Nephron progenitor cell (in vitro differentiated cells): ENCODE results near the gene DNAAF1.

Experiments used
- DNase-seq: peaks from one replicate; pipeline ENCODE4 v3.0.0; 2021
- H3K27ac Mint-ChIP-seq: 2 replicates; pipeline ENCODE4 v1.8.0; 2021; ENCODE audit warnings: mild to moderate bottlenecking, moderate library complexity, mixed read lengths
- H3K27me3 Mint-ChIP-seq: 2 replicates; pipeline ENCODE4 v1.8.0; 2021; ENCODE audit warnings: mild to moderate bottlenecking, low read depth, mixed read lengths; ENCODE audit not compliant: poor library complexity
- H3K36me3 Mint-ChIP-seq: 2 replicates; pipeline ENCODE4 v1.8.0; 2021; ENCODE audit warnings: low read depth, mixed read lengths
- H3K4me1 Mint-ChIP-seq: 2 replicates; pipeline ENCODE4 v1.8.0; 2021; ENCODE audit warnings: mixed read lengths
- H3K4me3 Mint-ChIP-seq: 2 replicates; pipeline ENCODE4 v1.8.0; 2021; ENCODE audit warnings: mild to moderate bottlenecking, moderate library complexity, mixed read lengths
- H3K9me3 Mint-ChIP-seq: 2 replicates; pipeline ENCODE4 v1.8.0; 2021; ENCODE audit warnings: mild to moderate bottlenecking, moderate library complexity, mixed read lengths
- TF ChIP-seq, protein P1 (sequence below): fragments of 200-600 bp; sonication (generic); IDR thresholded peaks from 2 replicates; pipeline ENCODE4 v1.5.0; 2021; ENCODE audit warnings: antibody characterized with exemption

The DNAAF1 gene

DNA sequence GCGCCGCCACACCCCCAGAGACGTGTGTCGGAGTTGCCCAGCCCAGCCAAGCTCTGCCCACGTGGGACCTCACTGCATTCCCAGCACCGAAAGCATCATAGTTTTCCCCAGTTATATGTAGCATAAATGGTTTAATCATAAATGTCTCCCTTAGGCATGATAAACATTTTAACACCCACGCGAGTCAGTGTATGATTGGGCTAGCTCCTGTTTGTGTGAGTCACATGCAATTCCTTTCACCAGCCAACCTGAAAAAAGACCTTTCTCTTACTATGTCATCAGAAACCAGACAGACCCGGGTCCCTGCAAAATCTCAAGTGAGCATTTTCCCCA is 32.6 kb downstream of the DNAAF1 start:
- no peak overlapping the region for H3K4me3 Mint-ChIP-seq
- TF ChIP-seq, protein P1, sequence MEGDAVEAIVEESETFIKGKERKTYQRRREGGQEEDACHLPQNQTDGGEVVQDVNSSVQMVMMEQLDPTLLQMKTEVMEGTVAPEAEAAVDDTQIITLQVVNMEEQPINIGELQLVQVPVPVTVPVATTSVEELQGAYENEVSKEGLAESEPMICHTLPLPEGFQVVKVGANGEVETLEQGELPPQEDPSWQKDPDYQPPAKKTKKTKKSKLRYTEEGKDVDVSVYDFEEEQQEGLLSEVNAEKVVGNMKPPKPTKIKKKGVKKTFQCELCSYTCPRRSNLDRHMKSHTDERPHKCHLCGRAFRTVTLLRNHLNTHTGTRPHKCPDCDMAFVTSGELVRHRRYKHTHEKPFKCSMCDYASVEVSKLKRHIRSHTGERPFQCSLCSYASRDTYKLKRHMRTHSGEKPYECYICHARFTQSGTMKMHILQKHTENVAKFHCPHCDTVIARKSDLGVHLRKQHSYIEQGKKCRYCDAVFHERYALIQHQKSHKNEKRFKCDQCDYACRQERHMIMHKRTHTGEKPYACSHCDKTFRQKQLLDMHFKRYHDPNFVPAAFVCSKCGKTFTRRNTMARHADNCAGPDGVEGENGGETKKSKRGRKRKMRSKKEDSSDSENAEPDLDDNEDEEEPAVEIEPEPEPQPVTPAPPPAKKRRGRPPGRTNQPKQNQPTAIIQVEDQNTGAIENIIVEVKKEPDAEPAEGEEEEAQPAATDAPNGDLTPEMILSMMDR, result no peak

DNA sequence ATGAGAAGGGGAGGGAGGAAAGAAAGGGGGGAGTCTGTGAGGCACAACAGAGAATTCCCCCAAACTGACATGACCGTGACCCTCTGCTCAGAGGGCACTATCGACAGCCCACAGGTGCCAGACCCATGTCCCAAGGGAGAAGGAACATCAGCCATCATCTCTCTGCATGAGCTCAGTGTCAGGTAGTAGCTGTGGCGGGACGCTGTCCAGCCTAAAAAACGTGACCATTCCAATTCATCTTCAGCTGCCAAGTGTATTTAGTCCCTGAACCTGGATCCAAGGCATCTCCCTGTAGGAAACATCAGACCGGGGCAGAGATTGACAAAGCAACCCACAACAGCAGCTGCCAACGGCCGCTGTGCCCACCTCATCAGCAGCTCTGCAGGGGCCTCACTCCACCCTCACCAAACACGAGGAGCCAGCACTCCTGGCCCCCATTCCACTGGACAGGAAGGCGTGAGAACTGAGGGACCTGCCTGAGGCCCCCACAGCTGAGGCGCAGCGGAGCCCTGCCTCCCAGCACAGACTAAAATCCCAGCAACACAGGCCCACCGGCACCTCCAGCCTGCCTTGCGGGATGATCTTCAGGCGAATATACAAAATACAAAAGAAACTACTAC is 33.1 kb downstream of the DNAAF1 start:
- Mint-ChIP-seq H3K4me1 (peaks cover 38% of the 10 kb centered on the region), H3K27me3 (peaks cover 9% of the 10 kb centered on the region), H3K36me3 (peaks cover 15% of the 10 kb centered on the region), H3K4me3 (no peak overlapping the region), H3K9me3 (no peaks in the 10 kb centered on the region), H3K27ac (peak overlapping the region; percentile 94)
- TF ChIP-seq, protein P1, result no peak
- DNase-seq, result no peak

More for the DNA sequence above, 32.6 kb downstream of the DNAAF1 start:
- no peak for DNase-seq
- Mint-ChIP-seq H3K36me3 (peaks cover 11% of the 10 kb centered on the region), H3K9me3 (no peaks in the 10 kb centered on the region), H3K4me1 (peaks cover 38% of the 10 kb centered on the region), H3K27ac (peak overlapping the region; percentile 94), H3K27me3 (peaks cover 13% of the 10 kb centered on the region)

DNA sequence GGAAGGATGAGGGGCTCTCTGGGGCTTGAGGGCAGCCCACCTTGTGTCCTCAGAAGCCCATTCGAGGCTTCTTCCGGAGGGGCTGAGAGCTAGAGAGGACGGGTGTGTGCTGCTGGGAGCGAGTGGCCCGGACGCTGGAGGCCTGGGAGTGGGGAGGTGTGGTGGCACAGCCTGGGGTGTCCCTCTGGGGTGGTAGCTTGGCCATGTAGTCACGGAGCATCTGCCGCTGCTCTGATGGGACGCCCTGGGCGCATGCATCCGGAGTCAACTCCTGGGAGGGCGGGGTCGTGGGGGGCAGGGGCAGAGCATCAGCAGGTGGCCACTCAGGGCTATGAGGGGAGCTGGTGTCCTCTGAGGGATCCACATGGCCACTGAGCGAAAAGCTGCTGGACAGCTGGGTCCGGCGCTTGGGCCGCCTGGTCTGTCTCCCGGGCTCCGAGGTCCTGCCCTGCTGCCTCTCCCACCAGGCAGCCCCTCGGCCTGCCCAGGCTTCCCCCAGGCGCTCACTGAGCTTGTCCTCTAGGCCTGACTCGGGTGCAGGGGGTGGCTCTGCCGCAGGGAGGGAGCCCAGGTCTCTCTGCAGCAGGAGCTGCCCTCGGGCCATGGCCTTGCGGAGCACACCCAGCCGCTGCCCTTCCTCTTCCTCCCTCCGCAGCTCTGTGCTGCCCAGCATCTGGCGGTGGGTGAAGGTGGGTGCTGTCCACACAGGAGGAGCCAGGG is 33.9 kb downstream of the DNAAF1 start:
- no peak overlapping the region for H3K4me3 Mint-ChIP-seq
- H3K9me3 Mint-ChIP-seq, result no peaks in the 10 kb centered on the region
- H3K4me1 Mint-ChIP-seq, result peaks cover 38% of the 10 kb centered on the region
- no peak for DNase-seq
- peaks cover 15% of the 10 kb centered on the region for H3K36me3 Mint-ChIP-seq
- TF ChIP-seq, protein P1, result no peak
- H3K27ac Mint-ChIP-seq, result no peak overlapping the region
- H3K27me3 Mint-ChIP-seq, result peaks cover 9% of the 10 kb centered on the region

DNA sequence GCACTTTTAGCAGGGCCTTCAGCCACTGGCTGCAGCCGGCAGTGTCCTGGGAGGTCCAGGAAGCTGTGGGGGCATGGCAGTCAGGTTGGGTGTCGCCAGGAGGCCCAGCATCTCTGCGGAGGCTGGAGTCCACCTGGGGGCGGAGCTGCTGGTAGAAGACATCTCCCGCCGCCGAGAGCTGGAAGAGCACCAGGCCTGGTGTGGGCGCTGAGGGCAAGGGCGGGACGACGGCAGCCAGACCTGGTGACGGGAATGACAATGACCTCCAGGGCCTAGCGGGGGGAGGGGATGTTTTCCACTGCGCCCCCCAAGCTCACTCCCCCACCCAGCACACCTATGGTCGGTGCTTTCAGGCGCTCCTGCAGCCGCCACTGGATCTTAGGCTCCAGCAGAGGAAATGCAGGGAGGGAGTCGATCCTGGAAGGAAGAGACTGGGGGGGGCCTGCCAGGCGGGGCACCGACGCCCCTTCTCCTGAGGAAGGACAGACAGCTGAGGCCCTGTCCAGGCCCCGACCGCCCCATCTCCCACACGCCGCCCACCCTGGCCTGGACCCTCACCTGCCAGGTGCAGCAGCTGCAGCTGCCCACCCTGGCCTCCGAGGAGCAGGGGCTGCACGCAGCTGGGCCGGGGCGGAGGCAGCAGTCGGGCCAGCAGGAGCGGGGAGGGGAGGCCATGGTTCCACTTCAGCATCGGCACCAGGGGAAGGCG is 34.7 kb downstream of the DNAAF1 start:
- Mint-ChIP-seq H3K4me1 (peaks cover 43% of the 10 kb centered on the region), H3K36me3 (peaks cover 21% of the 10 kb centered on the region), H3K27me3 (peaks cover 7% of the 10 kb centered on the region), H3K9me3 (no peaks in the 10 kb centered on the region), H3K4me3 (no peak overlapping the region), H3K27ac (no peak overlapping the region)
- TF ChIP-seq, protein P1, result no peak
- DNase-seq, result no peak

DNA sequence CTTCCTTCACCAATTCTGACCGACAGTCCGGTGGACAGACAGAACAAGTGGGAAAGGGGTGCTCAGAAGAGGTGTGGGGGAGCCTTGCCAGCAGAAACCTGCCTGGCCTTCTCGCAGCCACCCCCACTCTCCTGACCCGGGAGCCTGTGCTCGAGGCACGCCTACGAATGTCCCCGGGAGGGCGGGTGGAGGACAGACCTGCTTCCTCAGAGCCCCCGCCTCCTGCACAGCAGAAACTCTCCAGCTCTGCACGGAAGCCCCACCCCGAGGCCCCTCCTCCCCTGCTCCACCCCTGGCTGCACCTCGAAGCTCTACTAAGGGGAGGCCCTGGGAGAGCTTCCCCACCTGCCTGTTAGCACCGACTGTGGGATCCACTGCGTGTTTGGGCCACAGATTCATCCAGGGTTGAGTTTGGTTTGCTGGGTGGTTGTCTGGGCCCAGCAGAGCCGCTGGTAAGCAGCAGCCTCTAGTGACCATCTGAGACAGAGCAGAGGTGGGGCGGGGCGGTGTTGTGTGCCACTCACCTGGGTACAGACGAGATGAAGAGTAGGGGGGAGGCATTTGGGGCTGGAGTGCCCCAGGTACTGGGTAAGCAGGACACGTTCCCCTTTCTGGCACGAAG is 35.5 kb downstream of the DNAAF1 start:
- H3K27ac Mint-ChIP-seq, result no peak overlapping the region
- H3K36me3 Mint-ChIP-seq, result peaks cover 26% of the 10 kb centered on the region
- peaks cover 4% of the 10 kb centered on the region for H3K27me3 Mint-ChIP-seq
- TF ChIP-seq, protein P1, result no peak
- no peak for DNase-seq
- peaks cover 44% of the 10 kb centered on the region for H3K4me1 Mint-ChIP-seq
- no peak overlapping the region for H3K4me3 Mint-ChIP-seq
- H3K9me3 Mint-ChIP-seq, result no peaks in the 10 kb centered on the region
